Measurements from ENCODE around the gene KLHL36. TPM values are rescaled to one million over a fixed set of nuclear protein-coding genes. Genes with fewer than 3 reads are reported as not detected.

Gene KLHL36
- total RNA-seq, 4 donors from 2014 or later: 49.0 to 73.0 (median 65.8) TPM

- TF ChIP-seq POLR2A (IDR thresholded peaks at IDR 0.05): no peak
- no peak for TF ChIP-seq CTCF (IDR thresholded peaks at IDR 0.05)
- DNase-seq (ENCODE audit: low spot score in 2 of 2): no peak
- intact Hi-C loops (cut with DNase I; ENCODE audit: low total_unique reads): no loop called here
- WGBS, 2 donors: 56 to 70% methylated on average over 11 of the region's 11 CpGs
- H3K4me3 ChIP-seq (ENCODE audit: low read depth, poor library complexity, severe bottlenecking): peak overlapping the region; percentile 59
These were observed 1.2 kb downstream of the KLHL36 start for GRCh38 chr16:84649511-84649861.

- DNase-seq (ENCODE audit: low spot score in 2 of 2): no peak
- H3K4me3 ChIP-seq (ENCODE audit: low read depth, poor library complexity, severe bottlenecking): no peak overlapping the region
- TF ChIP-seq CTCF (IDR thresholded peaks at IDR 0.05): no peak
- intact Hi-C loops (cut with DNase I; ENCODE audit: low total_unique reads): no loop called here
- WGBS, 2 donors: 74 to 76% methylated on average over 20 of the region's 20 CpGs
These were observed 2.0 kb downstream of the KLHL36 start for GRCh38 chr16:84650062-84650991.

- no peak for DNase-seq (ENCODE audit: low spot score in 2 of 2)
- intact Hi-C loops (cut with DNase I; ENCODE audit: low total_unique reads): no loop called here
- 83 to 85% methylated on average over 7 of the region's 7 CpGs for WGBS, 2 donors
- no peak overlapping the region for H3K4me3 ChIP-seq (ENCODE audit: low read depth, poor library complexity, severe bottlenecking)
- no peak for TF ChIP-seq CTCF (IDR thresholded peaks at IDR 0.05)
- TF ChIP-seq POLR2A (IDR thresholded peaks at IDR 0.05): no peak
These were observed 4.3 kb downstream of the KLHL36 start for GRCh38 chr16:84652566-84652965.

- intact Hi-C loops (cut with DNase I; ENCODE audit: low total_unique reads): no loop called here
- WGBS, 2 donors: 89 to 90% methylated on average over 3 of the region's 3 CpGs
- DNase-seq (ENCODE audit: low spot score in 2 of 2): no peak
- TF ChIP-seq POLR2A (IDR thresholded peaks at IDR 0.05) (no peak), CTCF (IDR thresholded peaks at IDR 0.05) (no peak)
- no peak overlapping the region for H3K4me3 ChIP-seq (ENCODE audit: low read depth, poor library complexity, severe bottlenecking)
These were observed 5.9 kb downstream of the KLHL36 start for GRCh38 chr16:84654238-84654637.

- DNase-seq (ENCODE audit: low spot score in 2 of 2): no peak
- TF ChIP-seq CTCF (IDR thresholded peaks at IDR 0.05) (no peak), POLR2A (IDR thresholded peaks at IDR 0.05) (no peak)
- WGBS, 2 donors: 45 to 58% methylated on average over 6 of the region's 6 CpGs
- intact Hi-C loops (cut with DNase I; ENCODE audit: low total_unique reads): no loop called here
- H3K4me3 ChIP-seq (ENCODE audit: low read depth, poor library complexity, severe bottlenecking): no peak overlapping the region
These were observed 6.7 kb downstream of the KLHL36 start for GRCh38 chr16:84654998-84655397.

Data from lower leg skin (tissue), 4 donors.